ENCODE measurements around the gene DOCK1.

The DOCK1 gene

GRCh38 chr10:127148933-127149220, 243.6 kb downstream of the DOCK1 start:
- no peak for DNase-seq

GRCh38 chr10:127149501-127150081, 244.4 kb downstream of the DOCK1 start:
- no peak for DNase-seq

- no peak for DNase-seq
These were observed 244.9 kb downstream of the DOCK1 start for GRCh38 chr10:127150136-127150535.

- DNase-seq: no peak
These were observed 246.3 kb downstream of the DOCK1 start for GRCh38 chr10:127151541-127151940.

- no peak for DNase-seq
These were observed 246.9 kb downstream of the DOCK1 start for GRCh38 chr10:127151981-127152699.

GRCh38 chr10:127153181-127153580, 248.0 kb downstream of the DOCK1 start:
- DNase-seq: no peak

- no peak for DNase-seq
These were observed 249.8 kb downstream of the DOCK1 start for GRCh38 chr10:127154831-127155620.

GRCh38 chr10:127157089-127157488, 251.9 kb downstream of the DOCK1 start:
- DNase-seq: no peak

GRCh38 chr10:127157506-127158200, 252.4 kb downstream of the DOCK1 start:
- peak; percentile 1 for DNase-seq

GRCh38 chr10:127158662-127159061, 253.4 kb downstream of the DOCK1 start:
- DNase-seq: no peak

- no peak for DNase-seq
These were observed 254.5 kb downstream of the DOCK1 start for GRCh38 chr10:127159648-127160245.

- DNase-seq: no peak
These were observed 256.3 kb downstream of the DOCK1 start for GRCh38 chr10:127161482-127161881.

GRCh38 chr10:127162841-127163240, 257.6 kb downstream of the DOCK1 start:
- no peak for DNase-seq

GRCh38 chr10:127168261-127168660, 263.0 kb downstream of the DOCK1 start:
- DNase-seq: no peak

GRCh38 chr10:127174866-127175265, 269.6 kb downstream of the DOCK1 start:
- DNase-seq: no peak

- DNase-seq: no peak
These were observed 270.3 kb downstream of the DOCK1 start for GRCh38 chr10:127175357-127176110.

GRCh38 chr10:127176649-127177048, 271.4 kb downstream of the DOCK1 start:
- DNase-seq: no peak

- DNase-seq: no peak
These were observed 274.5 kb downstream of the DOCK1 start for GRCh38 chr10:127179612-127180250.

- DNase-seq: no peak
These were observed 276.9 kb downstream of the DOCK1 start for GRCh38 chr10:127182161-127182560.

- no peak for DNase-seq
These were observed 279.4 kb downstream of the DOCK1 start for GRCh38 chr10:127184582-127184981.

- no peak for DNase-seq
These were observed 281.6 kb downstream of the DOCK1 start for GRCh38 chr10:127186813-127187212.

- DNase-seq: no peak
These were observed 284.0 kb downstream of the DOCK1 start for GRCh38 chr10:127189226-127189625.
